ENCODE data around the gene SPG21. TPM values are rescaled to one million over a fixed set of nuclear protein-coding genes. Genes with fewer than 3 reads are reported as not detected.

The SPG21 gene
- total and polyA plus RNA-seq, 11 donors = 34.9 to 70.3 (median 48.7) TPM

- Histone ChIP-seq H3K9me3 (no peaks in the 10 kb centered on the region), H3K27me3 (no peaks in the 10 kb centered on the region), H3K4me3 (no peak overlapping the region), H3K36me3 (peaks cover 0 to 100% (median 96%) of the 10 kb centered on the region in 9 donors), H3K27ac (no peak overlapping the region), H3K4me1 (no peaks in the 10 kb centered on the region)
- intact Hi-C loops (cut with DNase I) = no loop called here
- DNase-seq (no peak), ATAC-seq (no peak)
- TF ChIP-seq CTCF (IDR thresholded peaks at IDR 0.05) (no peak), POLR2A (IDR thresholded peaks at IDR 0.05) (no peak)
- 94 to 97% (median 96%) methylated on average over 5 of the region's 5 CpGs for whole genome bisulfite sequencing, 4 donors
Observed at GRCh38 chr15:64961013-64961412, 28.7 kb downstream of the SPG21 start.

GRCh38 chr15:64960153-64960552 is 29.6 kb downstream of the SPG21 start:
- no peak overlapping the region for H3K27ac ChIP-seq
- no peak for ATAC-seq
- 95 to 100% (median 97%) methylated on average over 5 to 6 of the region's 6 CpGs for WGBS, 4 donors

GRCh38 chr15:64959128-64959527 is 30.6 kb downstream of the SPG21 start:
- Histone ChIP-seq H3K27ac (no peak overlapping the region), H3K4me3 (no peak overlapping the region), H3K27me3 (no peaks in the 10 kb centered on the region), H3K4me1 (no peaks in the 10 kb centered on the region), H3K9me3 (no peaks in the 10 kb centered on the region), H3K36me3 (peaks cover 0 to 93% (median 89%) of the 10 kb centered on the region in 9 donors)
- TF ChIP-seq POLR2A (IDR thresholded peaks at IDR 0.05) (no peak), CTCF (IDR thresholded peaks at IDR 0.05) (no peak)
- DNase-seq (no peak), ATAC-seq (no peak)
- intact Hi-C loops (cut with DNase I) = no loop called here
- WGBS, 4 donors = 96 to 97% (median 96%) methylated on average over 9 of the region's 9 CpGs

More at GRCh38 chr15:64960153-64960552, 29.6 kb downstream of the SPG21 start:
- no peaks in the 10 kb centered on the region for H3K9me3 ChIP-seq
- no peaks in the 10 kb centered on the region for H3K4me1 ChIP-seq
- DNase-seq = no peak
- H3K36me3 ChIP-seq = peaks cover 0 to 100% (median 97%) of the 10 kb centered on the region in 9 donors
- H3K27me3 ChIP-seq = no peaks in the 10 kb centered on the region
- intact Hi-C loops (cut with DNase I) = no loop called here
- no peak for TF ChIP-seq CTCF (IDR thresholded peaks at IDR 0.05)
- TF ChIP-seq POLR2A (IDR thresholded peaks at IDR 0.05) = no peak
- no peak overlapping the region for H3K4me3 ChIP-seq

GRCh38 chr15:64954395-64954794 is 35.3 kb downstream of the SPG21 start:
- 53 to 91% (median 87%) methylated on average over 2 to 3 of the region's 3 CpGs for WGBS, 4 donors
- no peak for TF ChIP-seq CTCF (IDR thresholded peaks at IDR 0.05)
- no peak for TF ChIP-seq POLR2A (IDR thresholded peaks at IDR 0.05)
- no peaks in the 10 kb centered on the region for H3K9me3 ChIP-seq
- no peak for DNase-seq
- no peak overlapping the region for H3K4me3 ChIP-seq
- ATAC-seq = no peak
- intact Hi-C loops (cut with DNase I) = no loop called here
- peaks cover 0 to 45% (median 42%) of the 10 kb centered on the region in 9 donors for H3K36me3 ChIP-seq
- H3K27ac ChIP-seq = no peak overlapping the region
- H3K27me3 ChIP-seq = no peaks in the 10 kb centered on the region
- no peaks in the 10 kb centered on the region for H3K4me1 ChIP-seq
